Common myeloid progenitor, CD34-positive (primary cell): ENCODE measurements around the gene CLTCL1.

ENCODE experiments used
- CTCF ChIA-PET: fragments of 350-600 bp; sonication (Branson Sonifier 250); formaldehyde crosslinking; loops from one replicate; lab custom pipeline; 2021; ENCODE audit warnings: antibody characterized with exemption; lab: Charles Lee
- POLR2A ChIA-PET: fragments of 350-600 bp; sonication (Branson Sonifier 250); formaldehyde crosslinking; loops from one replicate; lab custom pipeline; 2021; ENCODE audit warnings: antibody characterized with exemption; lab: Charles Lee
- DNase-seq, 3 donors: peaks; one replicate each; pipeline versions ENCODE4 v3.0.0 to v3.0.0-alpha.2; 2013
- H3K27ac ChIP-seq, 2 experiments: 1 replicate in 1 of 2; 2 replicates in 1 of 2; pipeline ENCODE4 v1.7.0; 2013; ENCODE audit warnings: inconsistent platforms in 2 of 2, low read length in 2 of 2, mild to moderate bottlenecking in 2 of 2, low read depth in 1 of 2, moderate library complexity in 1 of 2; ENCODE audit not compliant: severe bottlenecking in 2 of 2, insufficient read depth in 1 of 2, poor library complexity in 1 of 2
- H3K27me3 ChIP-seq, 5 experiments: replicated peaks in 2 of 5; 1 replicate in 3 of 5; 2 replicates in 2 of 5; pipeline versions ENCODE4 v1.6.1 to v1.7.0; 2013; ENCODE audit warnings: low read length in 4 of 5, mild to moderate bottlenecking in 2 of 5, moderate library complexity in 2 of 5, inconsistent platforms in 1 of 5; ENCODE audit not compliant: insufficient read depth in 5 of 5, control insufficient read depth in 4 of 5
- H3K36me3 ChIP-seq, 4 experiments: 1 replicate in 2 of 4; 2 replicates in 2 of 4; pipeline versions ENCODE4 v1.6.1 to v1.7.0; 2013; ENCODE audit warnings: low read length in 3 of 4, control low read depth in 1 of 4, mild to moderate bottlenecking in 1 of 4; ENCODE audit not compliant: control insufficient read depth in 4 of 4, insufficient read depth in 4 of 4
- H3K4me1 ChIP-seq, 4 experiments: 1 replicate in 3 of 4; 2 replicates in 1 of 4; pipeline versions ENCODE4 v1.6.1 to v1.7.1; 2013; ENCODE audit warnings: low read length in 3 of 4, mild to moderate bottlenecking in 3 of 4, control low read depth in 1 of 4, inconsistent platforms in 1 of 4, moderate library complexity in 1 of 4; ENCODE audit not compliant: control insufficient read depth in 4 of 4, insufficient read depth in 4 of 4; ENCODE audit errors: control extremely low read depth in 1 of 4
- H3K4me3 ChIP-seq, 7 experiments: 1 replicate in 4 of 7; 2 replicates in 3 of 7; pipeline versions ENCODE4 v1.5.1 to v1.7.0; 2013; ENCODE audit warnings: mild to moderate bottlenecking in 7 of 7, low read length in 6 of 7, moderate library complexity in 6 of 7, inconsistent platforms in 2 of 7, low read depth in 2 of 7, control low read depth in 1 of 7; ENCODE audit not compliant: insufficient read depth in 4 of 7, control insufficient read depth in 1 of 7; ENCODE audit errors: extremely low read depth in 1 of 7
- H3K9me3 ChIP-seq, 5 experiments: 1 replicate in 4 of 5; 2 replicates in 1 of 5; pipeline versions ENCODE4 v1.6.1 to v1.7.1; 2013; ENCODE audit warnings: low read length in 4 of 5, mild to moderate bottlenecking in 2 of 5, inconsistent platforms in 1 of 5, low read depth in 1 of 5, moderate library complexity in 1 of 5; ENCODE audit not compliant: control insufficient read depth in 4 of 5, insufficient read depth in 2 of 5; ENCODE audit errors: control extremely low read depth in 1 of 5
- WGBS: methylation state at CpG from one replicate; pipeline ENCODE4 v1.1.5; 2013; ENCODE audit not compliant: insufficient coverage; 5-methylcytosine and 5-hydroxymethylcytosine counted together

Gene CLTCL1

DNA sequence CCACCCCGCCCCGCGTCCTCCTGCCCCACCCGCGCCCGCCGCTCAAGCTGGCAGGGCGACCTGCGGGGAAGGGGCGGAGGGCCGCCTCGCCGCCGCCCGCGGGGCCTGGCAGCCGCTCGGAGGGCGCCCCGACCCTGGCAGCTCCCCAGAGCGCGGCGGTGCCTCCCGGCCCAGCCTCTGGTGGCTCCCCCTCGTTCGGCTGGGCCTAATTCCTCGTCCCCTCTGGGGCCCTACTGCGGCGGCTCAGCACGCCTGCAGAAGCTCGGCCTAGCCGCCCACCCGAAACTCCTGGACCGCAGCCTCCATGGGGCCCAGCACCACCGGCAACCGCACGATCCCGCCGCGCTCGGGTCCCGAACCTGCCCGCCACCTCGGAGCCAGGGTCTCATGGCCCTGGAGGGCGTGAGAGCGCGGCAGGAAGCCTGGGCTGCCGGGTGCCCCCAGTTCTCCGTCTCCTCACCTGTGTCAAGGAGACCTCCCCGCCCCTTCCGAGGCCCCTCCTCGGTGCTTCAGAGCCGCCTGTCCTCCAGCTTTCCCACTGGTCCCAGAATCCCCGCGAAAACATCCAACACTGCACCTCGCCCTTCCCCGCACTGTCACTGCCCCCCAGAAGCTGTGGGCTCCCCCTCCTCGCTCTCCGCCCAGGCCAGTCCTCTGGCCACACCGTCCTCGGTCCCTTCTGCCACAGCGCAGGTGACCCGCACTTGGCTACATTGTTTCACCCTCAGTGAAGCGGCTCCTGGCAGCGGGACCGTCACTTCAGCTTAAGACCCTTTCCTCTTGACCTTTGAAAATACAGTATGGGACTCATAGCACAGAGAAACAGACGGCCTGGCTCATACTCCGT lies 140.8 kb downstream of the CLTCL1 start:
- Histone ChIP-seq H3K9me3 (peaks cover 0 to 15% (median 2%) of the 10 kb centered on the region in 5 experiments), H3K27me3 (peaks cover 0 to 77% (median 47%) of the 10 kb centered on the region in 5 experiments), H3K4me1 (peaks cover 0 to 14% (median 6%) of the 10 kb centered on the region in 4 experiments), H3K27ac (no peak overlapping the region), H3K4me3 (no peak overlapping the region), H3K36me3 (no peaks in the 10 kb centered on the region)
- ChIA-PET CTCF (interaction anchor here (1.1 kb wide), 1 partner anchor 19 kb away, joined by 4 read pairs; no protein-coding TSS in a partner anchor), POLR2A (no interaction called here)
- 12% methylated on average over 57 of the region's 68 CpGs for WGBS
- no peak for DNase-seq

DNA sequence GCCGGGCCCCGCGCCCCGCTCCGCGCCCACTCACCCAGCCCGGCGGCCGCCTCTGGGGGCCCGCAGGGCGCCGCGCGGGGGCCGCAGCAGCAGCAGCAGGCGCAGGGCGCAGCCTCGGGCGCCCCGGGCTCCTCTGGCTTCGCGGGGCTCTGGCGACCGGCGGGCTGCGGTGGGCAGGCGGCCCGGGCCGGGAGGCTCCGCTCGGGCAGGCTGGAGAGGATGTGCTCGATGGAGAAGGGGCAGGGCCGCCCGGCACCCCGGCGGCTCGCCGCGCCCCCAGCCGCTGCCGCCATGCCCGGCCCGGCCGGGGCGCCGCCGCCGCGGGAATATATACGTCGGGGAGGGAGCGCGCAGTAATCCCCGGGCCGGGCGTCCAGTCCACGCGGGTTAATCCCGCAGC lies 141.5 kb downstream of the CLTCL1 start, which contains the start of gene GSC2:
TSS of gene GSC2 (minus strand) at position 302 of the 400 bp plus-strand sequence. CDS start at position 293, 9 bp downstream.
- H3K4me3 ChIP-seq, result peak within 1 kb of the TSS in 5 of 7 experiments; percentile 3 to 61 (median 56)
- peaks cover 0 to 76% (median 47%) of the 10 kb centered on the region in 5 experiments for H3K27me3 ChIP-seq
- H3K36me3 ChIP-seq, result no peaks in the 10 kb centered on the region
- H3K27ac ChIP-seq, result no peak within 1 kb of the TSS
- DNase-seq, result no peak
- H3K4me1 ChIP-seq, result peaks cover 0 to 14% (median 6%) of the 10 kb centered on the region in 4 experiments
- CTCF ChIA-PET, result no interaction called here
- POLR2A ChIA-PET, result no interaction called here
- H3K9me3 ChIP-seq, result peaks cover 0 to 15% (median 2%) of the 10 kb centered on the region in 5 experiments
- WGBS, result 4% methylated on average over 55 of the region's 59 CpGs

DNA sequence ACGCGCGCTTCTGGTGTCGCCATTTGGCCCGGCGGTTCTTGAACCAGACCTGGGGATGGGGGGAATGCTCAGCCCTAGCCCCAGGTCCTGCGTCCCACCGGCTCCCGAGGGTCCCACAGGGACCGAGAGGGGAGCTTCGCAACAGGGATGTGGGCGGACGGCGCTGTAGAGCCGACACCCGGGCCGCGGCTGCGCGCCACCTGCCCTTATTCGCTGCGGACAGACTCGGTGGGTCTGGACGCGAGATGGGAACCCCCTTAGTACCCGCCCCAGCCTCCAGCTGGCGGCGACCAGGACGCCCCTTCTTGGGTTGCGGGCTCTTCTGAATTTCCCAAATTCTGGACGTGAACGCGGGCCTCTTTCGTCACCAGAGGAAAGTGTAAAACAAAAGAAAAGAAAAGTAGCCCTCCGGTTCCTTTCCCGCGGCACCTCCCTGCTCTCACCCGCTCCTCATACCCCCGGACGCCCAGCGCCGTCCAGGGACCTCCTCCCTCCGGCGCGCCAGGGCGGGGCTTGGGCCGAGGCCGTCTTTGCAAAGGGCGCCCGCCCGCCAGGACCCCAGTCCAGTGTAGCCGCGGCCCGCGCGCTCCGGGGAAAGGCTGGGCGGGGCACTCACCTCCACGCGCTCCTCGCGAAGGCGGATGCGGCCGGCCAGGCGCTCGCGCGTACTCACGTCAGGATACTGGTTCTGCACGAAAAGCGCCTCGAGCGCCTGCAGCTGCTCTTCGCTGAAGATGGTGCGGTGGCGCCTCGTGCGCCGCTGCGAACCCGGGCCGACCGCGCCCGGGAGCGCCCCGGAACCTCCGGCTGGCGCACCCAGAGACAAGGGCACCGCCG lies 142.3 kb downstream of the CLTCL1 start:
- Histone ChIP-seq H3K36me3 (no peaks in the 10 kb centered on the region), H3K4me1 (peaks cover 0 to 14% (median 7%) of the 10 kb centered on the region in 4 experiments), H3K4me3 (peak overlapping the region in 5 of 7 experiments; percentile 3 to 61 (median 56)), H3K9me3 (peaks cover 0 to 15% (median 2%) of the 10 kb centered on the region in 5 experiments), H3K27me3 (peaks cover 0 to 76% (median 47%) of the 10 kb centered on the region in 5 experiments), H3K27ac (no peak overlapping the region)
- POLR2A ChIA-PET, result interaction anchor here (0.6 kb wide), 1 partner anchor 9 kb away, joined by 4 read pairs; no protein-coding TSS in a partner anchor
- DNase-seq, result peak; percentile 20 to 57 (median 52)
- 4% methylated on average over 86 of the region's 92 CpGs for WGBS
- CTCF ChIA-PET, result interaction anchor here (0.8 to 0.9 kb wide), 3 partner anchors 10 to 330 kb away, joined by 3 read pairs; partner anchors contain the start of gene UFD1

DNA sequence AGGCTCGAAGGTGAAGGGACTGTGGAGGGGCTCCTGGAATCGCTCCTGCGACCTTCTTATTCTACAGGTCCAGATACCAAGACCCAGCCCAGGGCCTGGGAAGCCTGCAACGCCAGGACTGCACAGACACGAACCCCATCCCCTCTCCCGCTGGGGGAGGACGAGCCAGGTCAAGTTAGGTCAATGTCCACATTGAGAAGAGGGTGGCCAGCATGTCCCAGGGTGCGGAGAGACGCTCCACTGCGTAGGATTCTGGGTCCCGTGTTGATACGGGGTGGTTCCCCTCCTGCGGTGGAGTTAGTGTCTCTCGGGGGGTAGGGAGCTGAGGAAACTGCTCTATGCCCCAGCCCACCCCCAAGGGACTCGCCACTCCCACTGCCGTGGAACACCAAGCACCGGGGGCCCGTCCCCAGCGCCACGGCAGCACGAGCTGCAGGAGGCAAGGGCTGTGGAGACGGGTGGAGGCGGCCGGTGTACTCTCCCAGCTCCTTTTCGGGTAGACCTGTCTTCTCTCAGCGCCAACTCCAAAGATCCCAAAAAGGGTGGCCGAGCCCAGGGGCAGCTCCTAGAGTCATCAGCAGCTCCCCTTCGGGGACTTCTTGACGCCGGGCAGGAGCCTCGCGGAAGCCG lies 143.0 kb downstream of the CLTCL1 start:
- Histone ChIP-seq H3K27me3 (peaks cover 0 to 71% (median 47%) of the 10 kb centered on the region in 5 experiments), H3K27ac (no peak overlapping the region), H3K4me3 (peak overlapping the region in 1 of 7 experiments; percentile 57), H3K4me1 (peaks cover 0 to 20% (median 11%) of the 10 kb centered on the region in 4 experiments), H3K36me3 (no peaks in the 10 kb centered on the region), H3K9me3 (peaks cover 0 to 10% (median 2%) of the 10 kb centered on the region in 5 experiments)
- no peak for DNase-seq
- ChIA-PET POLR2A (interaction anchor here (0.6 kb wide), 1 partner anchor 8 kb away, joined by 4 read pairs; no protein-coding TSS in a partner anchor), CTCF (interaction anchor here (0.8 to 1.3 kb wide), 5 partner anchors 9 to 330 kb away, joined by 3 to 4 read pairs (median 3); partner anchors contain the start of gene UFD1)
- 53% methylated on average over 24 of the region's 33 CpGs for WGBS

DNA sequence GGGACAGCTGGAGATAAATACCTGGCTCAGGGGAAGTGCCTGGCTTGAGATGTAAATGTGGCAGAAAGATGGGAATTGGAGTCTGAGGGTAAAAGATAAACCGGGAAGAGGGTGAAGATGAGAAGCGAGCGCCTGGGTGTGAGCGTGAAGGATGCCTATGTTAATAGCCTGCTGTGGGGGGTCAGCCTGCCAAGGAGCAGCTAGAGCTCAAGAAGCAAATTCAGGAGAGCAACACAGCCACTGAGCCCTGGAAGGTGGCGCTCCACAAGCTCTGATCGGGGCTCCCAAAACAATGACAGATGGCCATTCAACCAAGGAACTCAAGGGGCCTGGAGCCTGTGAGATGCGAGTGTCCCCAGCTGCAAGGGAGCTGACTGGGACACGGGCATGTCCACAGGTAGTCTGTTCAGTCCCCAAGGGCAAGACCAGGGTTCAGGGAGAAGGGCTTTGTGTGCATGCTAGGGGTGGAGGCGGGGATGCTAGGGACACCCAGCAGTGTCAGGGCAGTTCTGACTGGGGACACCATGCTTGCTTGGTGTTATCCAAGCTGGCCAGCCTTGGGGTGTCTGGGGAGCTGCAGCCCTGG lies 144.2 kb downstream of the CLTCL1 start:
- H3K36me3 ChIP-seq, result peaks cover 0 to 5% (median 3%) of the 10 kb centered on the region in 4 experiments
- peaks cover 0 to 61% (median 40%) of the 10 kb centered on the region in 5 experiments for H3K27me3 ChIP-seq
- CTCF ChIA-PET, result interaction anchor here (1.1 to 1.7 kb wide), 4 partner anchors 27 to 74 kb away, joined by 3 to 7 read pairs (median 4); no protein-coding TSS in a partner anchor
- no peak overlapping the region for H3K4me3 ChIP-seq
- no peak for DNase-seq
- POLR2A ChIA-PET, result no interaction called here
- H3K4me1 ChIP-seq, result peaks cover 3 to 25% (median 13%) of the 10 kb centered on the region in 4 experiments
- H3K9me3 ChIP-seq, result peaks cover 0 to 7% (median 2%) of the 10 kb centered on the region in 5 experiments
- H3K27ac ChIP-seq, result no peak overlapping the region
- WGBS, result 54% methylated on average over 9 of the region's 9 CpGs
